Natural killer cell treated with Interleukin-12 subunit alpha and Interleukin-12 subunit beta and Interleukin-15 and Interleukin-18, amount 100 ng/mL, for 72 hours (primary cell): ENCODE data around the gene PPFIA1. TPM values are rescaled to one million over a fixed set of nuclear protein-coding genes. Genes with fewer than 3 reads are reported as not detected.

Experiments
- ATAC-seq, 2 donors: fragments of 150-1000 bp; cut with Tn5 transposase in 1 of 2; sonication (Bioruptor Pico), chemical (Tn5 transposase) in 1 of 2; 2 replicates each; pipeline ENCODE4 v1.10.0; 2021
- DNase-seq: peaks from one replicate; pipeline ENCODE4 v3.0.0; 2022; ENCODE audit warnings: low spot score
- H3K27ac Mint-ChIP-seq, 2 donors: 1 replicate in 1 of 2; 2 replicates in 1 of 2; pipeline ENCODE4 v1.8.0; 2022; ENCODE audit warnings: mixed read lengths in 2 of 2, mild to moderate bottlenecking in 1 of 2, moderate library complexity in 1 of 2
- H3K27me3 Mint-ChIP-seq, 2 donors: 1 replicate in 1 of 2; 2 replicates in 1 of 2; pipeline ENCODE4 v1.8.0; 2022; ENCODE audit warnings: mixed read lengths in 2 of 2
- H3K36me3 Mint-ChIP-seq: one replicate; pipeline ENCODE4 v1.8.0; 2022; ENCODE audit warnings: mixed read lengths
- H3K4me1 Mint-ChIP-seq, 2 donors: 1 replicate in 1 of 2; 2 replicates in 1 of 2; pipeline ENCODE4 v1.8.0; 2022; ENCODE audit warnings: low read depth in 2 of 2, mixed read lengths in 2 of 2, mild to moderate bottlenecking in 1 of 2
- H3K4me3 Mint-ChIP-seq: one replicate; pipeline ENCODE4 v1.8.0; 2022; ENCODE audit warnings: mixed read lengths
- H3K9me3 Mint-ChIP-seq: 2 replicates; pipeline ENCODE4 v1.8.0; 2022; ENCODE audit warnings: mixed read lengths
- total RNA-seq, 2 donors: library from RNA; stranded (reverse); gene quantifications; one replicate each; pipeline ENCODE4 v1.2.3, GENCODE V29; 2022

Gene PPFIA1
- total RNA-seq, 2 donors from 2014 or later, result 43.4 to 60.0 TPM

DNA sequence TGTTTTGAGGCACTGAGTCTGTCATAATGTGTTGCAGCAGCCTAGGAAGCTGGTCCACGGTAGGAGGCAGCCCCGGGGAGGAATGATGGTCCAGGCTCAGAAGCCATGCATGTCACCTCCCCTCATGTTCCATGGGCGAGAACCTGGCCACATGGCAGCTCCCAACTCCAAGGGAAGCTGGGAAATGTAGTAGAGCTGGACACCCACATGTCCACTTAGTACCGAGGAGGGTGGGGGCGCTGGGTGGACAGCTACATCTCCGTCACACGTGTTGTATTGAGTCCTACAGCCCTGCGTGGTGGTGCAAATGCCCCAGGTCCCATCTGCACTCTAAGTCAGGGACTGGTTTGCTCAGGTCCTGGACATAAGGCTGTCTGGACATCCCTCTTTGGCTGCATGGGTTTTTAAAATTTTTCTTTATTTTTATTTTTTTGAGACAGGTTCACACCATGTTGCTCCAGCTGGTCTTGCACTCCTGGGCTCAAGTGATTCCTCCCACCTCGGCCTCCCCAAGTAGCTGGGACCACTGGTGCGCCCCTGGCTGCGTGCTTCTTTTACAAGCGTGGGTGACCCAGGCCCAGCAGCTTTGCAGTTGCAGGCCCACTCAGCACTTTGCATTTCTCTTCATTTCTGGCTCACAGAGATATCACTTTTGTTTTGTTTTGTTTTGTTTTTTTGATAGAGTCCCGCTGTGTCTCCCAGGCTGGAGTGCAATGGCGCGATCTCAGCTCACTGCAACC is 123.9 kb downstream of the PPFIA1 start:
- ATAC-seq, result no peak
- H3K36me3 Mint-ChIP-seq, result peaks cover 9% of the 10 kb centered on the region
- H3K27ac Mint-ChIP-seq, result no peak overlapping the region
- no peak for DNase-seq
- H3K4me3 Mint-ChIP-seq, result no peak overlapping the region
- H3K4me1 Mint-ChIP-seq, result peaks cover 13 to 17% of the 10 kb centered on the region in 2 donors
- peaks cover 42 to 67% of the 10 kb centered on the region in 2 donors for H3K27me3 Mint-ChIP-seq
- H3K9me3 Mint-ChIP-seq, result no peaks in the 10 kb centered on the region

DNA sequence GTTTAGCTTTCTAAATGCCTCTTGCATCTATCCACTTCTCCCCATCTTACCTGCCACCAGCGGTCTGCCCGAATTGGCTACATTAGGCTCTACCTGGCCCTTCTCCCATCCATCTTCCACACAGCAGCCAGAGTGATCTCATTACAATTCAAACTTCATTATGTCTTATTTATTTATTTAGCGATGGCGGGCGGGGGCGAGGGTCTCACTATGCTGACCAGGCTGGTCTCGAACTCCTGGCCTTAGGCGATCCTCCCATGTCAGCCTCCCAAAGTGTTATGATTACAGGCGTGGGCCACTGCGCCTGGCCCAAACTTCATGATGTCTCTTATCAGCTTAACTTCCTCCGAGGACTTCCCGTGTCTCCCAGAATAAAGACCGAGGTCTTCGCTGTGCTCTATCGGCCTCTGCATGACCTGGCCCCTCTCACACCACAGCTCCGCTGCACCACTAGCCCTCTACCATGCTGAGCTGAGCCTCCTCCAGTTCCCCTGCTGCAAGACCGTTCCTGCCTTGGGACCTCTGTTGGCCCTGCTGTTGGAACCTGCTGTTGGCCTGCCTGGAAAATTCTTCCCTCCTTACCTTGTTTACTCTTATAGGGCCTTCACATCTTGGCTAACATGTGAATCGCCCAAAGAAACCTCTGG is 127.0 kb downstream of the PPFIA1 start:
- peaks cover 13 to 23% of the 10 kb centered on the region in 2 donors for H3K4me1 Mint-ChIP-seq
- no peak for DNase-seq
- peaks cover 43 to 60% of the 10 kb centered on the region in 2 donors for H3K27me3 Mint-ChIP-seq
- peak overlapping the region in 1 of 2 donors; percentile 45 for H3K27ac Mint-ChIP-seq
- peak overlapping the region; percentile 76 for H3K4me3 Mint-ChIP-seq
- no peaks in the 10 kb centered on the region for H3K9me3 Mint-ChIP-seq
- no peak for ATAC-seq
- peaks cover 9% of the 10 kb centered on the region for H3K36me3 Mint-ChIP-seq

DNA sequence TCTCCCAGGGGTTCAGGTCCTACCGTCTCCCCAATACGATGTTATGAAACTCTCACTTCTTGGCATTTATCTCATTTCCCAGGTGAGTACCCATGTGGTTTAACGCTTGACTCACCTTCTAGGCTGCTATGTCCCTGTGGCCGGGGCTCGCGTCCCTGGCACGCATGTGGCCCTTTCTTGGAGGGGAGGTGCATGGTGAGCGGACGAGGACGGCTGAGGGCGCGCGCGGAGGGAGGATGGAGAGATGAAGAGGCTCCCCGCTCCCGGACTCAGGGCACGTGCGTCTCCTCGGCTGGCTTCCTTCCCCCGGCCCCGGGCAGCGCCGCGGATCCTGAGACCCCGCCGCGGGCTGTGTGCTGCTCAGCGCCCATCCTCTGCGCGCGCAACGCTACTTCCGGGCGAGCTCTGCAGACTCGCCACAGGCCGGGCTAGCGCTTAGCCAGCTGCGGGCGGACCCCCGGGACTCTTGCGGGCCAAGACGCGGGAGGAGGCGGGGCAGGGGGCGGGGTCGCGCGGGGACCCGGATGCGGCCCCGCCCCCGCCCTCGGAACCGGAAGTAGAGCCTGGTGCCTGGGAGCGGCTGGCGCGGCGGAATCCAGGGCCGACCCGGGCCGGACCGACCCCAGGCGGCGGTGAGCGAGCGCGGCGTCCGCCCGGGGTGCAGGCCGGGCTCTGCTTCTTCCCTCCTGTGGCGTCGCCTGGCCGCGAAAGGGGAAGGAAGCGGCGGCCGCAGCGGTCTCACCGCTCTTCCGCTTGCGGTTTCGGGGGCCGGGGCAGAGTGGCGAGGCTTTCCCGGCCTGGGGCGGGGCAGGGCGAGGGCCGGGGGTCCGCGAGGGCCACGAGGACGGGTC is 127.7 kb downstream of the PPFIA1 start, which contains the start of gene CTTN:
Gene CTTN, plus strand, starts transcription at position 547 of the 851 bp plus-strand sequence. CDS start 8,769 bp downstream, outside the sequence.
- ATAC-seq, result peak; percentile 85 to 86
- H3K36me3 Mint-ChIP-seq, result peaks cover 9% of the 10 kb centered on the region
- H3K9me3 Mint-ChIP-seq, result no peaks in the 10 kb centered on the region
- peak within 1 kb of the TSS; percentile 76 for H3K4me3 Mint-ChIP-seq
- peaks cover 13 to 23% of the 10 kb centered on the region in 2 donors for H3K4me1 Mint-ChIP-seq
- peak; percentile 71 for DNase-seq
- H3K27me3 Mint-ChIP-seq, result peaks cover 48 to 60% of the 10 kb centered on the region in 2 donors
- peak within 1 kb of the TSS; percentile 45 to 78 for H3K27ac Mint-ChIP-seq

DNA sequence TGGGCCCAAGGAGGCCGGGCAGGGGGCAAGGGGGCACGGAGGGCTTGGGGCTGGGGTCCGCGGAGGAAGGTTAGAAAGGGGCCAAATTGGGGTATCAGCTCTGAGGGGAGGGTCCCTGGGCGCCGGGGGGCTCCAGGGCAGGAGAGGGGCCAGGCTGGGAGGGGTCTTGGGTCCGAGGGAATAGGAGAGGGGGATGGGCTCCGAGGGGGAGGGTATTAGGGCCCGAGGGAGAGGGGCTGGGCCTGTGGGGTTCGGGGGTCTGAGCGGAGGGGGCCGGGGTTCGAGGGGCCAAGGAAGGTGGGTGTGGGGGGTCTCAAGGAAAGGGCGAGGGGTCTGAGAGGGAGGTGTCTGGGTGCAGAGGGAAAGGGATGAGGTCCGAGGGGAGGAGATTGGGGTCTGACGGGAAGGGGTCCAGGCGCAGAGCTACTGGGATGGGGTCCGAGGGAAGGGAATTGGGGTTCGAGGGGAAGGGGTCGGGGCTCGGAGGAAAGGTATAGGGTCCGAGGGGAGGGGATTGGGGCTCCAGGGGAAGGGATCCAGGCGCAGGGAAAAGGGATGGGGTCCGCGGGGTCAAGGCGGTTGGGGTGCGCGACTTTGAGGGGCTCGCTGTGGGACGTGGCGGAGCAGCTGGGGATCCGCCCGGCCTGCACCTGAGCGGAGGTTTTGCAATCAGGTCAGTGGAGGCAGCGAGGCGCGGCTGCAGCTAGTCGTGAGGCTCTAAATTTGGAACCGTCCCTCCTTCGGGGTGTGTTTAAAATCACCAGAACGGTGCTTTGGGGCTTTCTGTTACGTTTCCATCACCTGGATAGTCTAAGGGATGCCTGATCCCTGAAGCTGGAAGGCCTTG is 128.6 kb downstream of the PPFIA1 start:
- peak overlapping the region; percentile 70 for H3K4me3 Mint-ChIP-seq
- H3K27me3 Mint-ChIP-seq, result peaks cover 45 to 60% of the 10 kb centered on the region in 2 donors
- peaks cover 9% of the 10 kb centered on the region for H3K36me3 Mint-ChIP-seq
- H3K27ac Mint-ChIP-seq, result peak overlapping the region in 1 of 2 donors; percentile 78
- no peak for DNase-seq
- ATAC-seq, result no peak
- H3K9me3 Mint-ChIP-seq, result no peaks in the 10 kb centered on the region
- peaks cover 13 to 23% of the 10 kb centered on the region in 2 donors for H3K4me1 Mint-ChIP-seq

DNA sequence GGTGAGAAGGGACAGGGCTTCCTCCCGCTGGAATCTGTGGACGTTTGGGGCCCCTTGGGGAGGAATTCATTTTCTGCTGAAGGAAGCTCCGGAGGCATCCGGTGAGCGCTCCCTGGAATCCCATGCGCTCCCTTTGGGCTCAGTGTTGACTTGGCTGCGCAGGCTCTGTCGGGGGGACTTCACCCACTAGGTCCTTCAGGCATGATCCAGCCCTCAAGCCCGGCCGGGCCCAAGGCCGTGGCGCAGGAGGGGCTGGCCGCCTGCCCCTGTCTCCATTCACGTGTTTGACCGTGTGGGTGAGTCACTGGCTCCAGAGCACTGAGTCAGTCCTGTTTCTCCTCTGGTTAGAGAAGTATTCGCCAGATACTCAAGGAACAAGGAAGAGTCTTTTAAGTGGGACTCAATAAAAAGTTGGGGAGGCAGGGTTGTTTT is 129.2 kb downstream of the PPFIA1 start:
- no peak for DNase-seq
- no peaks in the 10 kb centered on the region for H3K9me3 Mint-ChIP-seq
- peaks cover 13 to 23% of the 10 kb centered on the region in 2 donors for H3K4me1 Mint-ChIP-seq
- H3K27ac Mint-ChIP-seq, result no peak overlapping the region
- H3K27me3 Mint-ChIP-seq, result peaks cover 45 to 56% of the 10 kb centered on the region in 2 donors
- no peak for ATAC-seq
- H3K36me3 Mint-ChIP-seq, result peaks cover 9% of the 10 kb centered on the region
- peak overlapping the region; percentile 70 for H3K4me3 Mint-ChIP-seq

DNA sequence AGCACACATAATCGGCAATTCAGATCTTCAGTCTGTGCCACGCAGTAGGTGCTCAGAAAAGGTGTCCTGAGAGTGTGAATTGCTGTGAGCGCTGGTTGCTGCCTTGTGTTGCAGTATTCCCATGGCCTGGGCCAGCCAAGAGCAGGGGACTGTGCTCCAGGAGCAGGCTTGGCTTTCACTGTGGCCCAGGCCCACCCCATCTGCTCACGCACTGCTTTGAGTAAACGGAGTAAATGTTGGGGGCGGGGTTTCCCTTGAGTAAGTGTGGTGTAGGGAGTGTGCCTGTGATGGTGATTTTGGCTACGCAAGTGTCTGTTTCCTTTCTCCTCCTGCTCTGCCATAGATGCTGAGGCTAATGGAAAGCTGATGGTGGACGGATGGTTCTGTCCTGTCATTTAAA is 130.2 kb downstream of the PPFIA1 start:
- ATAC-seq (no peak), DNase-seq (no peak)
- peaks cover 9% of the 10 kb centered on the region for H3K36me3 Mint-ChIP-seq
- peaks cover 13 to 23% of the 10 kb centered on the region in 2 donors for H3K4me1 Mint-ChIP-seq
- H3K4me3 Mint-ChIP-seq, result no peak overlapping the region
- no peak overlapping the region for H3K27ac Mint-ChIP-seq
- peaks cover 46 to 53% of the 10 kb centered on the region in 2 donors for H3K27me3 Mint-ChIP-seq
- no peaks in the 10 kb centered on the region for H3K9me3 Mint-ChIP-seq

DNA sequence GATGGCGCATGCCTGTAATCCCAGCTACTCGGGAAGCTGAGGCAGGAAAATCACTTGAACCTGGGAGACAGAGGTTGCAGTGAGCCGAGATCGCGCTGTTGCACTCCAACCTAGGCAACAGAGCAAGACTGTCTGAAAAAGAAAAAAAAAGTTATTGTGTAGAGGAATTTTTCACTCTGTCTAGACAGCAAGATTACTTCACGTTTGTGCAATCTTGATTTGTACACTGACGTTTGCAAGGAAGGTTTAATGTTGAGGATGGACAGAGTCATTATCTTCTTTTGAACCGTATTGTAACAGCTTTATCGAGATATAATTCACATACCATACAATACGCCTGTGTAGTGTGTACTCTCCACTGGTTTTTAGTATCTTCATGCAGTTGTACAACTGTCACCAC is 131.5 kb downstream of the PPFIA1 start:
- no peak overlapping the region for H3K27ac Mint-ChIP-seq
- H3K9me3 Mint-ChIP-seq, result no peaks in the 10 kb centered on the region
- DNase-seq (no peak), ATAC-seq (no peak)
- no peak overlapping the region for H3K4me3 Mint-ChIP-seq
- H3K27me3 Mint-ChIP-seq, result peaks cover 46 to 52% of the 10 kb centered on the region in 2 donors
- H3K36me3 Mint-ChIP-seq, result peaks cover 9% of the 10 kb centered on the region
- peaks cover 12 to 23% of the 10 kb centered on the region in 2 donors for H3K4me1 Mint-ChIP-seq

DNA sequence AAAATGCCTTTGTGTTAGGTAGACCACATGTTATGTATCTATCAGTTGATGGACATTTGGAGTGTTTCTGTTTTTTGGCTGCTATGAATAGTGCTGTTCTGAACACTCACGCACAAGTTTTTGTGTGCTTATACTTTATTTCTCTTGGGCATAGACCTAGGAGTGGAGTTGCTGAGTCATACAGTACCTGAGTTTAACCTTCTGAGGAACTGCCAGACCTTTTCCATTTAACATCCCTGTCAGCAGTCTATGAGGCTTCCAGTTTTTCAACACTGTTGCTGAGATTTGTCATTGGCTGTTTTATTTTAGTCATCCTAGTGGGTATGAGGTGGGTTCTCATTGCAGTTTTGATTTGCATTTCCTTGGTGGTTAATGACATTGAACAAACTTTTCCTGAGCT is 132.2 kb downstream of the PPFIA1 start:
- Mint-ChIP-seq H3K9me3 (no peaks in the 10 kb centered on the region), H3K27me3 (peaks cover 46 to 52% of the 10 kb centered on the region in 2 donors), H3K36me3 (peaks cover 3% of the 10 kb centered on the region), H3K4me3 (no peak overlapping the region), H3K27ac (no peak overlapping the region), H3K4me1 (peaks cover 5 to 17% of the 10 kb centered on the region in 2 donors)
- no peak for ATAC-seq
- no peak for DNase-seq

DNA sequence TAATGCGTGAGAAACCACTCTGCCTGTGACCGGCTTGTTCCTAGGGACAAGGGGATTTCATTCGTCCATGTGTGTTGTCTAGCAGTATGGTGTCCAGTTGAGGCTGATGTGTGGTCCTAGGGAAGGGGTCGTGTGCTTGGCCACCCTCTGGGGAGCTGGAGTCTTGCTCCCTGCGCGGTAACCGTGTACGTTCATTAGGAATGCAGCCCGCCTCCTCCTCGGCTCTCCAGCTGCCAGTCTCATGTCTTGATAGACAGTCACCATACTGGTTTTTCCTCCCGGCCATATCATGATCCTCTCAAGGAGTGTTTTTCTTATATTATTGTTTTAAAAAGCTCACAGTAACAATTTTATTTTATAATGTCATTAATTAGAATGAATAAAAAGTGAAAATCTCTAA is 133.8 kb downstream of the PPFIA1 start:
- DNase-seq (no peak), ATAC-seq (no peak)
- Mint-ChIP-seq H3K27ac (no peak overlapping the region), H3K27me3 (peaks cover 47 to 52% of the 10 kb centered on the region in 2 donors), H3K9me3 (no peaks in the 10 kb centered on the region), H3K4me1 (peaks cover 0 to 9% of the 10 kb centered on the region in 2 donors), H3K4me3 (no peak overlapping the region), H3K36me3 (no peaks in the 10 kb centered on the region)

DNA sequence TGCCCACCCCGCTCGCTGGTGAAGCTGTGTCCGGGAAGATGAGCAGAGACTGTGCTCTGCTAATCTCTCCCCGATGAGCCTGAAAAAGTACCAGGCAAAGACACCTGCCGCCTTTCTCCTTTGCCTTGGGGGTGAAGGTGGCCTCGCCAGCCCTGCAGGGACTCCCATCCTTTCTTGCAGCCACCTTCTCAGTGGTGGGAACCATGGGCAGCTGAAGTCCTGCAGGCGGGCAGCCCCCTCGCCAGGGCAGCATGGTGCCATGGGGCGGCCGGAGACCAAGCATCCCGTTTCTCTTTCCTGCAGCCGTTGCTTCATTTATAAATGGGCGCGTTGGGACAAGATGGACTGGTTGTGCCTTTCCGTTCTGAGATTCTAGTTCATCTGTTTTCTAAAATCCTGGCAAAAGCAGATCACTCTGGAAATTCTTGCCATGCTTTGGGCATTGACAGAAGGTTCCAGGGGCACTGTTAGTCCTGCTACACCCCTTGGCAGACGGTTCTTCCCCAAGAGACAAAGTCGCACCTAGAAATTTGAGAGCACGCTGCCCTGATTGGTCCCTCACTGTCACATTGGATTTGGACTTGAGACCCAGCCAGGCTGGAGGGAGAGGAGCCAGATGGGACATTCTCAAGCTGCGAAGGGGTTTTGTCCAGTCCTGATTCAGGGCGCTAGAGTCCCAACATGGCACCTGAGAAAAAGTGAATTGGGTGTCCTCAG is 135.3 kb downstream of the PPFIA1 start:
- no peak for DNase-seq
- no peak overlapping the region for H3K27ac Mint-ChIP-seq
- peaks cover 53 to 62% of the 10 kb centered on the region in 2 donors for H3K27me3 Mint-ChIP-seq
- no peaks in the 10 kb centered on the region for H3K9me3 Mint-ChIP-seq
- H3K4me1 Mint-ChIP-seq, result peaks cover 0 to 7% of the 10 kb centered on the region in 2 donors
- H3K4me3 Mint-ChIP-seq, result no peak overlapping the region
- no peak for ATAC-seq
- H3K36me3 Mint-ChIP-seq, result no peaks in the 10 kb centered on the region

DNA sequence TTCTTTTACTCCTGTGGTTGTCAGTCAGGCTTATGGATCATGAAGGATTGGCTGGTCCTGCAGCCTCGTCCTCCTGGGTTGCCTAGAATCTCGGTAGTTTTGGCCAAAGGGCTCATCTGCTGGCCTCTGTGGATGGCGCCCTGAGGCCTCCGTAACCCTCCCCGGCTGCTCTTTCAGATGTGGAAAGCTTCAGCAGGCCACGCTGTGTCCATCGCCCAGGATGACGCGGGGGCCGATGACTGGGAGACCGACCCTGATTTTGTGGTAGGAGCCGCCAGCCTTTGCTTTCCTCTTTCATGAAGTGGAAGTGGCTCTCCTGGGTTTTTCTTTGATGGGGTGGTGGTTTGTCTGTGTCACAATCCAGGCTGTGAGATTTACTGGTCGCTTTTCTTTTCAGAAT is 136.6 kb downstream of the PPFIA1 start:
- H3K4me3 Mint-ChIP-seq, result no peak overlapping the region
- no peaks in the 10 kb centered on the region for H3K36me3 Mint-ChIP-seq
- peaks cover 56 to 71% of the 10 kb centered on the region in 2 donors for H3K27me3 Mint-ChIP-seq
- H3K27ac Mint-ChIP-seq, result no peak overlapping the region
- H3K4me1 Mint-ChIP-seq, result peaks cover 0 to 7% of the 10 kb centered on the region in 2 donors
- ATAC-seq (no peak), DNase-seq (no peak)
- H3K9me3 Mint-ChIP-seq, result no peaks in the 10 kb centered on the region

DNA sequence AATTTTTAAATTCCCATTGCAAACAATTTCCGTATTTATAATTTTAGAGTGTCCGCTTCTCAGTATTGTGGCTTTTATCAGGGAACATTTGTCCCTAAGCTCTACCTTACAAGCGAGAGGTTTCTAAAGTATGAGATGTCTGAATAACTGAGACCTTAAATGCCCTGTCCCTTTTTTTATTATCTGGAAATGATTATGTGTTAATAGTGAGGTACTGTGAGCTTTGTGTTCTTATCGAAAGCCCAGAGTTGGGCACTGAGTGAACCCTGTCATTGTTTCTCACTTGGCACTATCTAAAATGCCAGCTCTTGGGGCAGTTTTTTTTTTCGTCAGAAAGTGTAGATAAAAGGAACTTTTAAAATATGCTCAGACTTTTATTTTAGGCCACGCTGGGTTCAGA is 137.3 kb downstream of the PPFIA1 start:
- H3K4me1 Mint-ChIP-seq, result peaks cover 0 to 2% of the 10 kb centered on the region in 2 donors
- no peak overlapping the region for H3K27ac Mint-ChIP-seq
- no peak for ATAC-seq
- H3K4me3 Mint-ChIP-seq, result no peak overlapping the region
- H3K9me3 Mint-ChIP-seq, result no peaks in the 10 kb centered on the region
- DNase-seq, result no peak
- peaks cover 54 to 71% of the 10 kb centered on the region in 2 donors for H3K27me3 Mint-ChIP-seq
- H3K36me3 Mint-ChIP-seq, result no peaks in the 10 kb centered on the region
